Amniotic stem cell (primary cell): ENCODE data around the gene SLC6A5.

Experiments used
- DNase-seq: peaks from one replicate; lab custom pipeline; 2025; lab: John Stamatoyannopoulos, UW

The SLC6A5 gene

GRCh38 chr11:20620988-20621387 is 21.6 kb downstream of the SLC6A5 start:
- DNase-seq, result no peak

GRCh38 chr11:20621679-20622078 is 22.3 kb downstream of the SLC6A5 start:
- no peak for DNase-seq

- no peak for DNase-seq
Measured at GRCh38 chr11:20623252-20623651, 23.8 kb downstream of the SLC6A5 start.

- no peak for DNase-seq
Measured at GRCh38 chr11:20626279-20626678, 26.9 kb downstream of the SLC6A5 start.

- no peak for DNase-seq
Measured at GRCh38 chr11:20627026-20627425, 27.6 kb downstream of the SLC6A5 start.

GRCh38 chr11:20627701-20628100 is 28.3 kb downstream of the SLC6A5 start:
- no peak for DNase-seq

- DNase-seq, result no peak
Measured at GRCh38 chr11:20631519-20632168, 32.2 kb downstream of the SLC6A5 start.

- DNase-seq, result no peak
Measured at GRCh38 chr11:20632169-20632532, 32.7 kb downstream of the SLC6A5 start.

GRCh38 chr11:20634044-20634443 is 34.6 kb downstream of the SLC6A5 start:
- DNase-seq, result no peak

GRCh38 chr11:20634781-20635180 is 35.4 kb downstream of the SLC6A5 start:
- no peak for DNase-seq

- DNase-seq, result no peak
Measured at GRCh38 chr11:20638074-20638473, 38.7 kb downstream of the SLC6A5 start.

GRCh38 chr11:20639688-20640087 is 40.3 kb downstream of the SLC6A5 start:
- DNase-seq, result no peak

GRCh38 chr11:20640401-20640800 is 41.0 kb downstream of the SLC6A5 start:
- DNase-seq, result no peak

- DNase-seq, result no peak
Measured at GRCh38 chr11:20644360-20644759, 45.0 kb downstream of the SLC6A5 start.

GRCh38 chr11:20647976-20648565 is 48.7 kb downstream of the SLC6A5 start:
- peak; percentile 0 for DNase-seq

- no peak for DNase-seq
Measured at GRCh38 chr11:20652150-20652806, 52.9 kb downstream of the SLC6A5 start.

- DNase-seq, result no peak
Measured at GRCh38 chr11:20654038-20654437, 54.6 kb downstream of the SLC6A5 start.

GRCh38 chr11:20656901-20657300 is 57.5 kb downstream of the SLC6A5 start:
- no peak for DNase-seq

GRCh38 chr11:20658135-20658534 is 58.7 kb downstream of the SLC6A5 start:
- no peak for DNase-seq

GRCh38 chr11:20661445-20661844 is 62.0 kb downstream of the SLC6A5 start:
- no peak for DNase-seq

GRCh38 chr11:20661850-20662249 is 62.4 kb downstream of the SLC6A5 start:
- no peak for DNase-seq

- no peak for DNase-seq
Measured at GRCh38 chr11:20668131-20668809, 68.9 kb downstream of the SLC6A5 start.
